HFF-Myc (cell line): ENCODE measurements around the gene MRPS25.

Experiments
- DNase-seq: peaks from one replicate; pipeline ENCODE4 v3.0.0-alpha.2; 2011; ENCODE audit warnings: low read depth; ENCODE audit errors: extremely low read depth
- H3K4me3 ChIP-seq: replicated peaks from 2 replicates; pipeline ENCODE4 v1.5.1; 2011; ENCODE audit warnings: low read depth, mild to moderate bottlenecking, control low read depth, low read length
- CTCF ChIP-seq: IDR thresholded peaks from 2 replicates; pipeline ENCODE4 v1.5.1; 2012; ENCODE audit warnings: mild to moderate bottlenecking, low read depth, low read length, control low read depth; ENCODE audit errors: missing control alignments

The MRPS25 gene

GRCh38 chr3:15045667-15046066 is 19.4 kb downstream of the MRPS25 start:
- no peak for DNase-seq
- TF ChIP-seq CTCF: no peak
- H3K4me3 ChIP-seq: no peak overlapping the region

- no peak overlapping the region for H3K4me3 ChIP-seq
- DNase-seq: no peak
- no peak for TF ChIP-seq CTCF
These were observed 20.8 kb downstream of the MRPS25 start for GRCh38 chr3:15044326-15044725.

GRCh38 chr3:15043408-15044171 is 21.5 kb downstream of the MRPS25 start:
- no peak overlapping the region for H3K4me3 ChIP-seq
- DNase-seq: no peak
- no peak for TF ChIP-seq CTCF

GRCh38 chr3:15042936-15043335 is 22.2 kb downstream of the MRPS25 start:
- no peak for DNase-seq
- TF ChIP-seq CTCF: no peak

GRCh38 chr3:15041950-15042349 is 23.2 kb downstream of the MRPS25 start:
- no peak for TF ChIP-seq CTCF
- DNase-seq: no peak

More at GRCh38 chr3:15042936-15043335, 22.2 kb downstream of the MRPS25 start:
- no peak overlapping the region for H3K4me3 ChIP-seq

GRCh38 chr3:15040844-15041243 is 24.3 kb downstream of the MRPS25 start:
- H3K4me3 ChIP-seq: no peak overlapping the region
- no peak for TF ChIP-seq CTCF
- no peak for DNase-seq

More at GRCh38 chr3:15041950-15042349, 23.2 kb downstream of the MRPS25 start:
- H3K4me3 ChIP-seq: no peak overlapping the region
